ENCODE results near the gene NCOA3.
"Not testable (repeated sequence)": the region's sequence is repeated elsewhere in the genome, so short reads cannot be mapped to it uniquely, and the experiment has no call there.

DNA sequence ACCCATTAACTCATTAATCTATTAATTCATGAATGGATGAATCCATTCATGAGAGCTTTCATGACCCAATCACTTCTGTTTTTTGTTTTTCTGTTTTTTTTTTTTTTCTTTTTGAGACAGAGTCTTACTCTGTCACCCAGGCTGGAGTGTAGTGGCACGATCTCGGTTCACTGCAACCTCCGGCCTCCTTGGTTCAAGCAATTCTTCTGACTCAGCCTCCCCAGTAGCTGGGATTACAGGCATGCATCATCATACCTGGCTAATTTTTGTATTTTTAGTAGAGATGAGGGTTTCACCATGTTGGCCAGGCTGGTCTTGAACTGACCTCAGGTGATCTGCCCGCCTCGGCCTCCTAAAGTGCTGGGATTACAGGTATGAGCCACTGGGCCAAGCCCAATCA is 39.8 kb upstream of the NCOA3 start:
- not testable (repeated sequence) for TF ChIP-seq EZH2 (IDR thresholded peaks at IDR 0.05; ENCODE audit: low read length, missing control alignments)
- TF ChIP-seq, protein P1, sequence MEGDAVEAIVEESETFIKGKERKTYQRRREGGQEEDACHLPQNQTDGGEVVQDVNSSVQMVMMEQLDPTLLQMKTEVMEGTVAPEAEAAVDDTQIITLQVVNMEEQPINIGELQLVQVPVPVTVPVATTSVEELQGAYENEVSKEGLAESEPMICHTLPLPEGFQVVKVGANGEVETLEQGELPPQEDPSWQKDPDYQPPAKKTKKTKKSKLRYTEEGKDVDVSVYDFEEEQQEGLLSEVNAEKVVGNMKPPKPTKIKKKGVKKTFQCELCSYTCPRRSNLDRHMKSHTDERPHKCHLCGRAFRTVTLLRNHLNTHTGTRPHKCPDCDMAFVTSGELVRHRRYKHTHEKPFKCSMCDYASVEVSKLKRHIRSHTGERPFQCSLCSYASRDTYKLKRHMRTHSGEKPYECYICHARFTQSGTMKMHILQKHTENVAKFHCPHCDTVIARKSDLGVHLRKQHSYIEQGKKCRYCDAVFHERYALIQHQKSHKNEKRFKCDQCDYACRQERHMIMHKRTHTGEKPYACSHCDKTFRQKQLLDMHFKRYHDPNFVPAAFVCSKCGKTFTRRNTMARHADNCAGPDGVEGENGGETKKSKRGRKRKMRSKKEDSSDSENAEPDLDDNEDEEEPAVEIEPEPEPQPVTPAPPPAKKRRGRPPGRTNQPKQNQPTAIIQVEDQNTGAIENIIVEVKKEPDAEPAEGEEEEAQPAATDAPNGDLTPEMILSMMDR (conservative IDR thresholded peaks at IDR 0.05 in 1 of 2, IDR thresholded peaks at IDR 0.05 in 1 of 2; ENCODE audit: low read depth in 1 of 2, low read length in 2 of 2): not testable (repeated sequence)
